Fibroblast of skin of right quadriceps (primary cell): Measurements from ENCODE around the gene CHAF1B.
"Not testable (repeated sequence)": the region's sequence is repeated elsewhere in the genome, so short reads cannot be mapped to it uniquely, and the experiment has no call there.

Experiments used
- DNase-seq: peaks from one replicate; pipeline ENCODE4 v3.0.0-alpha.2; 2013

The CHAF1B gene

DNA sequence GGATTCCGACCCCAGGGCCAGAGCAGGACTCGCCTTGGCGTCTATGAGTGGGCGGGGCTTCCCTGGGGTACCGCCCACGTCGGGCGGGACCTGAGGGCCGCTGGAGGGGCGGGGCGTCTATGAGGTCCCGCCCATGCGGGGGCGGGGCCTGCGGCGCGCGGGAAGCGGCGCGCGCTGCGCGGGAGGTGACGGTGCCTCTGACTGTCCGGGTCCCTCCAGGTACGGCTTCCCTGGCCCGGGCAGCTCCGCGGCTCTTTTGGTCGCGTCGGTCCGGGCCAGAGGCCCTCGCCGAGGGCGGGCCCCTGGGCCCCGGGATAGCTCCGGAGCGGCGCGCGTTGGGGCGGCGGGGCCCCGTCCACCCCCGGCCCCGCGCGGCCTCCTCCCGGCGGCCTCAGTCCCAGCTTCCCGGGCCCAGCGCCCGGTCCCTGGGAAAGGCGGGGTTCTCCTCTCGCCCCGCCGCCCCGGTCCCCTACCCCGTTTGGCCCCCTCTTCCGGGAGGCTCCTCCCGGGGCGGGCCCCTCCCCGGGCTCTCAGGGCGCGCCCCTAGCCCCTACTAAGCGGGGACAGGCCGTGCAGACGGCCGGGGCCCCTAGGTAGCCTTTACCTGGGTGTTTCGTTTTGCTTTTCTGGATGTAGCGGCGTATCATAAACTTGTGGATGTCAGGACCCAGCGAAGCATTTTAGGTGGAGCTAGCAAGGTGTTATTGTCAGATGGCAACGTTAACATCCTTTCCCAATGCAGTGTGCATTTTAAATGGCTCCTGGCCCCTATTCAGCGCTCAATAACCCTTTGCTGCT lies at the start of gene CHAF1B:
Gene CHAF1B, plus strand, starts transcription at position 160 of the 798 bp plus-strand sequence. CDS start 745 bp downstream, outside the sequence.
- DNase-seq = peak; percentile 73

DNA sequence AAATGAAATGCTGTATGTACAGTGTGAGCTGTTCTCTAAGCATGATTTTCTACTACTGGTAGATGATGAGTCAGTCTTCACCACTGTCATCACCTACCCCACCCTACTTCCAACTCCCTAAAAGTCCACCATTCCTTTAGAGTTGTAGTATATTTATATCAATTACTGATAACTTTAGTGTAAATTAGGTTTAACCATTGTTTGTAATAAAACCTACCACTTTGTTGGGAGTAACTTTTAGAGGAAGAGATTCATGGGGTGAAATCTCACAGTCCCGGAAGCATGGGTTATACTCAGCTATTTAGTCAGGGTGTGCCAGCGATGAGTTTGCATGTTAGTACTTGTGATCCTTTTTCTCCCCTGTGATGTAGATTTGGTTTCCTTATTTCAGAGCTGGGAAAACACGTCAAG lies 48.1 kb upstream of the CHAF1B start:
- peak; percentile 76 for DNase-seq

DNA sequence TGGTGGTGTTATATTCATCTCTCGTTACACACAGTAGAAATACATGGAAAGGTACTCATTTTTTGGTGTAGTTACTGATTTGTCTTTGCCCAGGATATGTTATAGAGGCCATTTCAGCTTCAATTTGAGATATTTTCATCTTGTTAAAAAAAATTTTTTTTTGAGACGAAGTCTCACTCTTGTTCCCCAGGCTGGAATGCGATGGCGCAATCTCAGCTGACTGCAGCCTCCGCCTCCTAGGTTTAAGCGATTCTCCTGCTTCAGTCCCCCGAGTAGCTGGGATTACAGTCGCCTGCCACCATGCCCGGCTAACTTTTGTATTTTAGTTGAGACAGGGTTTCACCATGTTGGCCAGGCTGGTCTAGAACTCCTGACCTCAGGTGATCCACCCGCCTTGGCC lies 46.2 kb upstream of the CHAF1B start:
- DNase-seq = no peak

DNA sequence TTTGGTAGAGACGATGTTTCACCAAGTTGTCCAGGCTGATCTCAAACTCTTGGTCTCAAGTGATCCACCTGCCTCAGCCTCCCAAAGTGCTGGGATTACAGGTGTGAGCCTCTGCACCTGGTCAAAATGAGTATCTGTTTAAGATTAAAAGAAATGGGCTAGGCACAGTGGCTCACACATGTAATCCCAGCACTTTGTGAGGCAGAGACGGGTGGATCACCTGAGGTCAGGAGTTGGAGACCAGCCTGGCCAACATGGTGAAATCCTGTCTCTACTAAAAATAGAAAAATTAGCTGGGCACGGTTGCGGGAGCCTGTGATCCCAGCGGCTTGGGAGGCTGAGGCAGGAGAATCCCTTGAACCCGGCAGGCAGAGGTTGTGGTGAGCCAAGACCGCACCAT lies 42.6 kb upstream of the CHAF1B start:
- DNase-seq = not testable (repeated sequence)

DNA sequence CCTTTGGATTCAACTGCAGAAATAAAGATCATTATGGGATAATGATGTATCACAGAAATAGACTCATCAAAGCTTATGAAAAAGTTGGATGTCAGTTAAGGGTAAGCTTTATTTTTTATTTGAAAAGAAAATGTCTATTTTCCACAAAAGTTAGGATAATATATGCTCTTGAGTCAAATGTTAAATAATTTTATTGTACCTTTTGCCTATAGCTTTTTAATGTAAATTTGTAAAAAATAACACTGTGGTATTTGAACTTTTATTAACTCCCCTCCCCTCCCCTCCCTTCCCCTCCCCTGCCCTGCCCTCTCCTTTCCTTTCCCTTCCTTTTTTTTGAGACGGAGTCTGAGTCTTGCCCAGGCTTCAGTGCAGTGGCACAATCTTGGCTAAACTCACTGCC lies 40.3 kb upstream of the CHAF1B start:
- no peak for DNase-seq

DNA sequence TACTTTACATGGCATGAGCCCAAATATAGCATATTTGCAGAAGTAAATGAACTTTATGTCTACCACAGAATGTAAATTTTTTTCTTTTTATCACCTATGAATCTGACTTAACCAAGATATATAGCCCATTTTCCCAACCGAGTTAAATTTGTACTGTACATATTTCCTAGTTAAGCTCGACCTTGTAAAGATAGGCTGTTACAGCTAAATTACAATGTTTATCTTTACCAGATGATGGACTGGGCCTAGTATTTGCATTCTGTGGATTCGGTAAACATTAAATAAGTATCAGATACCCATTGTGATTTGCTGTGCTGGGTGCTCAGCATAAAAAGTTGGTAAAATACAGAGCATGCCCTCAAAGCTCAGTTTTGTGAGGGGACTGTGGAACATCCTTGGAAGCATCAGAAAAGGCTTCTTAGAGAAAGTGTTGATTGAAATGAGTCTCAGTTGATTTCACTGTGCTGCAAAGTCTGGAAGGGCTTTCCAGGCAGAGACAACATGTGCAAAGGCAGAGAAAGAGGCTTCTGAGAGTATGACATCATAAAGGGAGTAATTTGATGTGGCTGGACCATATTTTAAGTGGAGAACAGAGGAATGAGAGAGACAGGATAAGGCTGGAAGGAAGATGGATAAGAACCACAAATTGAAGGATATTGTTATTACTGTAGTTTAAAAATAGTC lies 37.8 kb upstream of the CHAF1B start:
- peak; percentile 22 for DNase-seq

DNA sequence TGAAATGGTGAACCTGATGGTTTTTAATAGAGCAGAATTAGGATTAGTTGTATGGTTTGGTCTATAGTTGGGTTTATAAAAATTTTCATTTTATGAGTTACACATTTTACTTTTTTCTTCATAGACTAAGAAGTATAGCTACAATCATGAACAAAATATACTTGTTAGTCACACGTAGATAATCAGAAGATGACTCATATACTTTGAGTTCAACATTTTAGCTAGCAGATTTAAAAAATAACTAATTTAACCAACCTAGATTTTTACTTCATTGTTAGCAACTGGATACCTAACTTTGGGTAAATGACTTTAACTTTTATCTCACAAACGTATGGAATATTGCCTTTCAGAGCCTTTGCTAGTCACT lies 37.2 kb upstream of the CHAF1B start:
- no peak for DNase-seq

DNA sequence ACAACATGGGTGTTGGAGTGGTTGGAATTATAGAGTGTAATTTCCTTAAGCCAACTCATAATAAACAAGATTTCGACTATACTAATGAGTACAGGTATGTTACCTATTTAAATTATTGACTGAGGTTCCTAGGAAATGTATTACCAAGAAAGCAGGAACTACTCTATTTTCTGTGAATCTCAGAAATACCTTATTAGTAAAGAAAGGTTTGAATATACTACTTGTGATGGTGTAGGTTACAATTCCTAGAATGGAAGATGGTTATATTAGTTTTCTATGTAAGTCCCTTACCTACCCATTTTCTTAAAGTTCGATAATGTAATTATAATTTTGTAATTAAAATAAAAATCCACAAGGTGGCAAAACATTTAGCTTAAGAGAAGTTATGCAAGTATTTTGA lies 35.9 kb upstream of the CHAF1B start:
- DNase-seq = no peak

DNA sequence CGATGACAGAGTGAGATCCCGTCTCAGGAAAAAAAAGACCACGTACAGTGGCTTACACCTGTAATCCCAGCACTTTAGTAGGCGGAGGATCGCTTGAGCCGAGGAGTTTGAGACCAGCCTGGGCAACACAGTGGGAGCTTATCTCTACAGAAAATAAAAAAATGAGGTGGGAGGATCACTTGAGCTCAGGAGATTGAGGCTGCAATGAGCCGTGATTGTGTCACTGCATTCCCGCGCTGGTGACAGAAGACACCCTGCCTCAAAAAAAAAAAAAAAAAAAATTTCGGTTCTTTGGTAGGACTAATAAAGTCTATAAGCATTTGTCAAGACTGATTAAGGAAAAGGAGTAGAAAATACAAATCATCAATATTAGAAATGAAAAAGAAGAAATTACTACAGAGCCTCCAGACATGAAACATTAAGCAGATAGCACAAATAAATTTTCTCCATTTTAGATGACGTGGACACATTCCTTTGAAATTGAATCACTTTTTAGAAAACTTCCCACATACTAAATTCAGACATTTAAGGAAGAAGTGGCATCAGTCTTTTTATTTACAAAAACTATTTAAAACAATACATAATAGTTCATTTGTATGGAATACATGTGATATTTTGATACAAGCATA lies 34.8 kb upstream of the CHAF1B start:
- DNase-seq = peak; percentile 60

DNA sequence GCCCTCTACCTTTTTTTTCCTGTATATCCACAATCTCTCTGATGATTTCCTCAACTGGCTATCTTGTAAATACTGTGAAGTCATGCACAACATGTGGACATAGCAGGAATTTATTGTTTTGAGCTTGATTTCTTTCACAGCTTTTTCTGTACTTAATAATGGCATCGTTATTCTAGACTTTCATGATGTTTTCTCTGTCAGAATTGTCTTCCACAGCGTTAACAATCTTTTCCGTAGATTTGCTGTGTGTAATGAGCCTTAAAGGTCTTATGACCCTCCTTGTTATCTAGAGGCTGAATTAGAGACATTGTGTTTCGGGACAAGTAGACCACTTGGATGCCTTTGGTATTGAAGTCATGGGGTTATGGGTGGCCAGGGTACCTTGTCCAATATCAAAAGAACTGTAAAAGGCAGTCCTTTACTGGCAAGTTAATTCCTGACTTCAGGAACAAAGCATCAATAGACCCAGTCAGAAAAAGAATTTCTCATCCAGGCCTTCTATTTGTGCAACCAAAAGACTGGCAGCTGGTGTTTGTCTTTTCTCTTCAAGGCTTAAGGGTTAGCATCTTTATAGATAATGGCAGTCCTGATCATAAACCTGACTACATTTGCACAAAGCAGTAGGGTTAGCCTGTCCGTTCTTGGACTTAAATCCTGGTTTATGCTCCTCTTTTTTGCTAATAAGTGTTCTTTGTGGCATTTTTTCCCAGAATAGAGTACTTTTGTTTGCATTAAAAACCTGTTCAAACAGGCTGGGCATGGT lies 30.1 kb upstream of the CHAF1B start:
- no peak for DNase-seq

DNA sequence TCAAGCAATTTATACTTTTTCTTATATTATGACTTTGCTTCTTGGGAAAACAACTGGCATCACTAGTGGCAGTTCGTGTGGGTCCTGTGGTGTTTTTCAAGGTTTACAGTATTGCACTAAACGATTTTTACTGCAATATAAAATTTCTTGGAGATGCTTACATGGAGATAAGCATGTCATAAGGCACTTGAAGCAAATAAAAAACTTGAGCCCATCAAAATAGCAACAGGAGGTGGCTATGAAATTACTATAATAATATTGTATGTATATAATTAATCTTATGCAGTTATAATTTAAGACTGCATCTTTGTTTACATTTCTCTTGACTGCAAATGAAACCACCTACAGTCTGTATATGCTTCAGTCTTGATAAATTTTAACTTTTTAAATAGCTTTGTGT lies 29.3 kb upstream of the CHAF1B start:
- DNase-seq = no peak

DNA sequence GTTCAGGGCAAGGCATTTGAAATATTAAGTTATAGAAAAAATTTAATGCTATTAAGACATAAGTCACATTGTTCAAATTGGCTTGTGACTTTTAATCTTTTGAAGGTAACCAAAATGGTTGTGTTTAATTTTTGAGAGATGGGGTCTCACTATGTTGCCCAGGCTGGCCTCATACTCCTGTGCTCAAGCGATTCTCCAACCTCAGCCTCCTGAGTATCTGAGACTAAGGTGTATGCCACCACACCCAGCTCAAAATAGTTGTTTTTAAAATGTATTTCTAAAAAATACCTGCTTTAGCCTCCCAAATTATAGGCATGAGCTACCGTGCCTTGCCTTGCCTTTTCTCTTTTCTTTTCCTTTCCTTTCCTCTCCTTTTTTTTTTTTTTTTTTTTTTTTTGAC lies 26.0 kb upstream of the CHAF1B start:
- no peak for DNase-seq

DNA sequence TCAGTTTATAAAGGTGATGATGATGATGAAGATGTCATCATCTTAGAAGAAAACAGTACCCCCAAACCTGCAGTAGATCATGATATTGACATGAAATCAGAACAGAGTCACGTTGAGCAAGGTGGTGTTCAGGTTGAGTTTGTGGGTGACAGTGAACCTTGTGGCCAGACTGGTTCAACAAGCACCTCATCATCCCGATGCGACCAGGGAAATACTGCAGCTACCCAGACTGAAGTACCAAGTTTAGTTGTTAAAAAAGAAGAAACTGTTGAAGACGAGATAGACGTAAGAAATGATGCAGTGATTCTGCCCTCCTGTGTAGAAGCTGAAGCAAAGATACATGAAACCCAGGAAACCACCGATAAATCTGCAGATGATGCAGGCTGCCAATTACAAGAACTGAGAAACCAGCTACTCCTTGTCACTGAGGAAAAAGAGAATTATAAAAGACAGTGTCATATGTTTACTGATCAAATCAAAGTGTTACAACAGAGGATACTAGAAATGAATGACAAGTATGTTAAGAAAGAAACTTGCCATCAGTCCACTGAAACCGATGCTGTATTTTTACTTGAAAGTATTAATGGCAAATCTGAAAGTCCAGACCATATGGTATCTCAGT lies 16.0 kb upstream of the CHAF1B start:
- no peak for DNase-seq

DNA sequence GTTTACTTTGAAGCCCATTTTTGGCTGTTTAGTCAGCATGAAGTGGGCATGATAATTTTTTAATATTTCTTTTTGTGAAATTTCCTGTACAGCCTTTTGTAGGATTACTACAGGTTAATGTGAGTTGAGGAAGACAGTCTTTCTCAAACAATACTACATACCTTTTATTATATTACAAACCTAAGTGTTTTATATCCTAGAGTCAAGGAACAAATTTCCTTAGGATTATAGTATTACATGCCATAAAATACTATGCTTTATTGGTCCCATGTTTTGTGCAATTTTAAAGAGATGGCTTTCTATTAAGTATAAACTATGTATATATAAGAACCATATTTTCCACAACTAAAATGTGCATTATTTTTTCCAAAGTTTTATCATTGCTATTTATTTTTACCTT lies 9.2 kb upstream of the CHAF1B start:
- DNase-seq = no peak

DNA sequence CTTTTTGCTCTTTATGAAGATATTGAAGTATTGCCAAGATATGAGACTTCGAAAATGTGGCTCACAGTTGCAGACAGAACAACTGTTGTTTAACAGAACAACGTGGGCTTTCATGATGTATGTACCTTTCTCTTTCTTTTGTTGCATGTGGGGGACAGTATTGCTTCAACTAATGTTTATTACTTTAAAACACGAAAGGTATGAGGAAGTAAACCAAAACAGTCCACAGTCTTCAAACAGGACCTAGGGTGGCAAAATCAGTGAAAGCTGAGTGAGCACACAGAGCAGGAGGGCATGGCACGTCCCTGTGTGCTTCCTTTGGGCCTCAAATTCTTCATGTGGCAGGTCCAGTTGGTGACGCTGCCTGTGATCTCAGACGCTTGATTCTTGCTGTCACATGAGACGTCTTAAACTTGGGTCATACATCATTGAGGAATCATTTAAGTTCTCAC lies 7.8 kb upstream of the CHAF1B start:
- DNase-seq = no peak

DNA sequence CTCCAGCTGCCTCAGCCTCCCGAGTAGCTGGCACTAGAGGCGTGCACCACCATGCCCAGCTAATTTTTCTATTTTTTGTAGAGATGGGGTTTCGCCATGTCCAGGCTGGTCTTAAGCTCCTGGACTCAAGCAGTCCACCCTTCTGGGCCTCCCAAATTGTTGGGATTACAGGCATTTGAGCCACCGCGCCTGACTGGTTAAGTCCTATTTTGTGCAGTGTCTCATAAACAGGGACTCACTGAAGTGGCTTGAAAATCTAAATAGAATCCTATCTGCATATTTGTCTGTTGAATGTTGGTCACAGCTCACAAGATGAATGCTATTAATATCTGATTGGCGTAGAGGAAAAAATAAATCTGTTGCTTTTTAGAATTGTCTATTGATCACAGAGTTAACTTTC lies 5.9 kb upstream of the CHAF1B start:
- DNase-seq = no peak

DNA sequence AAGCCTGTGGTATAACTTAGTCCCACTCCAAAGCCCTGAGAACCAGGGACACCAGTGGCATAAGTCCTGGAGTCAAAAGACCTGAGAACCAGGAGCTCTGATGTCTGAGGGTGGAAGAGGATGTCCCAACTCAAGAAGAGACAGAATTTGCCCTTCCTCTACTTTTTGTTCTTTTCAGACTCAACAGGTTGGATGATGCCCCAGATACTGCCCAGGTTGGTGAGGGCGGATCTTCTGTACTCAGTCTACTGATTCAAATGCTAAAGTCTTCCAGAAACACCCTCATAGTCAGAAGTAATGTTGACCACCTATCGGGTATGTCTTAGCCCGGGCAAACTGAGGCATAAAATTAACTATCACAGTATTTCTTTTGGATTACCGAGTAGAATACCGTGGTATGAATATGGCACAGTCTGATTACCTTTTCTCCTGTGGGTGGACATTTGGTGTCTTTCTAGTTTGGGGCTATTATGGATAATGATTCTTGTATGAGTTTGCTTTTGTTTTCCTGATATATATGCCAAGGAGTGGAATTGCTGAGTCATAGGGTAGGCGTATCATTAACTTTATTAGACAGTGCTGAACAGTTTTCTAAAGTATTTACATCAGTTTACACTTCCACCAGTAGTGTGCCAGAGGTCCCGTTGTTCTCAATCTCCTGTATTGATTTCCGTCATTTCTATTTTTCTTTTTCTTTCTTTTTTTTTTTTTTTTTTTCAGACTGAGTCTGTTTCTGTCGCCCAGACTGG lies 3.2 kb upstream of the CHAF1B start:
- no peak for DNase-seq

DNA sequence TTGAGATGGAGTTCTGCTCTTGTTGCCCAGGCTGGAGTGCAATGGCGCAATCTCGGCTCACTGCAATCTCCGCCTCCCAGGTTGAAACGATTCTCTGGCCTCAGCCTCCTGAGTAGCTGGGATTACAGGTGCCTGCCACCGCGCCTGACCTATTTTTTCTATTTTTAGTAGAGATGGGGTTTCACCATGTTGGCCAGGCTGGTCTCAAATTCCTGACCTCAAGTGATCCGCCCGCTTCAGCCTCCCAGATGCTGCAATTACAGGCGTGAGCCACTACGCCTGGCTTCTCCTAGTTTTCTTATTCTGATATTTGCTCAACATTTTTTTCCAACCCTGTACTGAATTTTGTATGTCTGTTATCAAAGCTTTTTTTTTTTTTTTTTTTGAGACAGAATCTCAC lies 2.5 kb upstream of the CHAF1B start:
- DNase-seq = not testable (repeated sequence)

DNA sequence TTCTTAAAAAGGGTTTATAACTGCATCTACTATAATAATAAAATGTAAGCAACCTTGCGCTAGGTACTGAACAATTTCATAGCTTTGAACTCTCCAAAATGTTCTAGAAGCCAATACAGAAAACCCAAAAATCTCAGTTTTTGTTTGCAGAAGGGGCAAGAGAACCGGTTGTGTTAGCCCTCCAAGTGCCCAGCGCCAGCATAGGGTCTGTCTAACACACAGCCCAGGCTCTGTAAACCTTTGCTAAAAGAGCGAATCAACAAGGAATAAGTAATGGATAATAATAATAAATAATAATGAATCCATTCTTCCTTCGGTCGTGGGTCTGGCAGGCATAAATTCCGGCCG lies 333 bp upstream of the CHAF1B start:
- DNase-seq = no peak

DNA sequence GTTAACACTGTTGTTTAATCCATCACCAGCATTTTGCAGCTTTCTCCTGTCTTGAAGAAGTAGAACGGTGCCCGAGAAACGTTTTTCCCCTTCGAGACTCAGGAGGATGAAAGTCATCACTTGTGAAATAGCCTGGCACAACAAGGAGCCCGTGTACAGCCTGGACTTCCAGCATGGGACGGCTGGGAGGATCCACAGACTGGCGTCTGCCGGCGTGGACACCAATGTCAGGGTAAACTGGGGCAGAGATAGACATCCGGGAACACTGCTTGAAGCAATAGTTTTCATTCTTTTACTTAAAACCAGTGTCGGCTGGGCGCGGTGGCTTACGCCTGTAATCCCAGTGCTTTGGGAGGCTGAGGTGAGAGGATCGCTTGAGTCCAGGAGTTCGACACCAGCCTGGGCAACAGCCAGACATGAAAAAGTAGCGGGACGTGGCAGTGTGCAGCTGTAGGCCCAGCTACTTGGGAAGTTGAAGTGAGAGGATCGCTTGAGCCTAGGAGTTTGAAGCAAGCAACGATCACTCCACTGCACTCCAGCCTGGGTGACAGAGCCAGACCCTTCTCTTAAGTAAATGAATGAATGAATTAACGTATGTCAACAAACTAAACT lies 945 bp downstream of the CHAF1B start:
- DNase-seq = no peak

DNA sequence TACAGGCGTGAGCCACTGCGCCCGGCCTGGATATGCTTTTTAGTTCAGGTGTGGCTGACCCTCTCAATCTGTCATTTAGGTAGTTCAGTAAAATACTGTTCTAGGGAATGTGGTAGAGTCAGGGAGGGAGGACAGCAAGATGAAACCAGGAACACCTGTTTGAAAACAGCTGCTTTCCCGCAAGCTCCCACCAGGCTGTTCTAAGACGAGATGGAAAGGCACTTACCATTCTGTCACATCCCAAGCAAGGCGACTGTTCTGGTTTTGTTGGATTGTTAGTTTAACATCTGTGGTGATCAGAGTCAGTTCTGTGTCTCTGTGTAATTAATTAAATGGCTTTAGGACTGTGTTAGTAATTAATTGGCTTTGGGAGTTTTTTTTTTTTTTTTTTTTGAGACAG lies 2.9 kb downstream of the CHAF1B start:
- DNase-seq = no peak

DNA sequence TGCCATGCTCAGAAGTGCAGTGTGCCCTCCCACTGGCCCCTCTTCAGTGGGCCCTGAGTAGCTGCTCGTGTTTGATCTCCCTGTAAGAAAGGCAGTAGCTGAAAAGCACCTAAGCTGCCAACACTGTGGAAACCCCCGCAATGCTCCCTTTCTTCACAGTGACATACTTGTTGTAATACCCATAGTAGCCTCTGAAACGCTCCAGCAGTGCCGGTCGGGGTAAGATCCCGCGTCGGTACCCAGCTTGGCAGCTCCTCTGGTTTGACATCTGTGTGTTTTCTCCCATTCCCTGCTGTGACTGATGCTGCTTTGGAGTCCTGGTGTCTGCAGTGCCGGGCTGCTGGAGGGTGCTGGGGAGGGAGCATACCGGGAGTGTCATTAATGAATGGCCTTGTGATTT lies 3.6 kb downstream of the CHAF1B start:
- DNase-seq = peak; percentile 42
